ENCODE data around the gene TEAD1. TPM values are rescaled to one million over a fixed set of nuclear protein-coding genes. Genes with fewer than 3 reads are reported as not detected.

TEAD1 gene
- total and polyA plus RNA-seq, 3 experiments from 2014 or later = 0.59 to 0.89 TPM; not detected in 1

DNA sequence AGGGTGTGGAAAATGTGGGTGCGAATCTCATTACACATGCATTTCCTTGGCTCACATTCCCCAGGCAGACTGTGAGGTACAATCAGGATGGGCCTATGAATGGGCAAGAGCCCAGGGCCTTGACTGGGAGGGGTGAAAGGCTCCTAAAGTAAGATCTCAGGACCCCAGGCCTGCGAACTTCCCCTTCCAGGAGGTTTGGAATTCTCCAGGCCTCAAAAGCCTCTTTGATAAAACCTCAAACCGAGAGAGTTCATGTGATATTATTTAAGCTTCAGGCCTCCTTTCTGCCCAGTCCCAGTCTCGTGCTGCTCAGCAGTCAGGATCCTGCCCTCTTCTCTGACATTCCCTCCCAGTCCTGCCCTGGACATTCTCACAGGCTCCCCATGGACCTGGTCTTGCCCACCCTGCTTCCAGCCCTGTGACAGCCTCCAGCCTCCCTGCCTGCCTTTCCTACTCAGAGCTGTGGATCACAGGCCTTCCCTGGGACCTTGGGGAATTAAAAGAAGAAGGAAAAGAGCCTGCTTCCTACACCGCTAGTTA, 37.3 kb upstream of the TEAD1 start:
- Histone ChIP-seq H3K4me3 (ENCODE audit: low read length) (no peak overlapping the region), H3K36me3 (ENCODE audit: insufficient read depth, low read length) (no peaks in the 10 kb centered on the region), H3K4me1 (ENCODE audit: insufficient read depth, low read length) (no peaks in the 10 kb centered on the region), H3K27me3 (ENCODE audit: insufficient read depth, low read length, poor library complexity, severe bottlenecking) (no peaks in the 10 kb centered on the region), H3K27ac (ENCODE audit: low read depth, low read length) (no peak overlapping the region), H3K9me3 (ENCODE audit: low read length) (no peaks in the 10 kb centered on the region)
- peaks cover 0 to 4% (median 0%) of the 10 kb centered on the region in 3 donors for H3K4me1 Mint-ChIP-seq
- H3K36me3 Mint-ChIP-seq = no peaks in the 10 kb centered on the region
- H3K9me3 Mint-ChIP-seq = no peaks in the 10 kb centered on the region
- peaks cover 2% of the 10 kb centered on the region in 2 donors for H3K27me3 Mint-ChIP-seq
- H3K27ac Mint-ChIP-seq = no peak overlapping the region
- CTCF ChIA-PET = no interaction called here
- POLR2A ChIA-PET = no interaction called here
- no peak for DNase-seq
- H3K4me3 Mint-ChIP-seq = no peak overlapping the region

- Histone ChIP-seq H3K27me3 (ENCODE audit: insufficient read depth, low read length, poor library complexity, severe bottlenecking) (no peaks in the 10 kb centered on the region), H3K36me3 (ENCODE audit: insufficient read depth, low read length) (no peaks in the 10 kb centered on the region), H3K4me3 (ENCODE audit: low read length) (no peak overlapping the region), H3K4me1 (ENCODE audit: insufficient read depth, low read length) (no peaks in the 10 kb centered on the region), H3K27ac (ENCODE audit: low read depth, low read length) (no peak overlapping the region), H3K9me3 (ENCODE audit: low read length) (no peaks in the 10 kb centered on the region)
- ChIA-PET CTCF (no interaction called here), POLR2A (no interaction called here)
- Mint-ChIP-seq H3K4me1 (peaks cover 0 to 4% (median 0%) of the 10 kb centered on the region in 3 donors), H3K27me3 (peaks cover 3 to 8% of the 10 kb centered on the region in 2 donors), H3K9me3 (peaks cover 0 to 1% (median 0%) of the 10 kb centered on the region in 5 donors), H3K4me3 (no peak overlapping the region), H3K27ac (no peak overlapping the region), H3K36me3 (no peaks in the 10 kb centered on the region)
- DNase-seq = no peak
These were observed 34.8 kb upstream of the TEAD1 start for GRCh38 chr11:12639388-12639787.

GRCh38 chr11:12640355-12640754, 33.9 kb upstream of the TEAD1 start:
- ChIA-PET POLR2A (no interaction called here), CTCF (no interaction called here)
- peaks cover 0 to 2% (median 0%) of the 10 kb centered on the region in 3 donors for H3K36me3 Mint-ChIP-seq
- DNase-seq = no peak
- no peaks in the 10 kb centered on the region for H3K4me1 ChIP-seq (ENCODE audit: insufficient read depth, low read length)
- H3K36me3 ChIP-seq (ENCODE audit: insufficient read depth, low read length) = no peaks in the 10 kb centered on the region
- H3K9me3 Mint-ChIP-seq = peaks cover 0 to 1% (median 0%) of the 10 kb centered on the region in 5 donors
- no peaks in the 10 kb centered on the region for H3K9me3 ChIP-seq (ENCODE audit: low read length)
- no peak overlapping the region for H3K27ac ChIP-seq (ENCODE audit: low read depth, low read length)
- H3K27me3 ChIP-seq (ENCODE audit: insufficient read depth, low read length, poor library complexity, severe bottlenecking) = no peaks in the 10 kb centered on the region
- peaks cover 0 to 4% (median 0%) of the 10 kb centered on the region in 3 donors for H3K4me1 Mint-ChIP-seq
- H3K4me3 Mint-ChIP-seq = no peak overlapping the region
- H3K27me3 Mint-ChIP-seq = peaks cover 3 to 11% of the 10 kb centered on the region in 2 donors
- peak overlapping the region in 1 of 8 donors; percentile 58 for H3K27ac Mint-ChIP-seq
- H3K4me3 ChIP-seq (ENCODE audit: low read length) = no peak overlapping the region

GRCh38 chr11:12640926-12641849, 33.0 kb upstream of the TEAD1 start:
- no peaks in the 10 kb centered on the region for H3K4me1 ChIP-seq (ENCODE audit: insufficient read depth, low read length)
- Mint-ChIP-seq H3K9me3 (peaks cover 0 to 3% (median 0%) of the 10 kb centered on the region in 5 donors), H3K4me3 (no peak overlapping the region), H3K27me3 (peaks cover 3 to 11% of the 10 kb centered on the region in 2 donors), H3K4me1 (peaks cover 0 to 4% (median 0%) of the 10 kb centered on the region in 3 donors), H3K27ac (peak overlapping the region in 1 of 8 donors; percentile 24), H3K36me3 (peaks cover 0 to 2% (median 0%) of the 10 kb centered on the region in 3 donors)
- no peak overlapping the region for H3K27ac ChIP-seq (ENCODE audit: low read depth, low read length)
- H3K27me3 ChIP-seq (ENCODE audit: insufficient read depth, low read length, poor library complexity, severe bottlenecking) = no peaks in the 10 kb centered on the region
- no peak overlapping the region for H3K4me3 ChIP-seq (ENCODE audit: low read length)
- CTCF ChIA-PET = no interaction called here
- no peaks in the 10 kb centered on the region for H3K9me3 ChIP-seq (ENCODE audit: low read length)
- DNase-seq = no peak
- no peaks in the 10 kb centered on the region for H3K36me3 ChIP-seq (ENCODE audit: insufficient read depth, low read length)
- POLR2A ChIA-PET = no interaction called here

GRCh38 chr11:12642040-12642439, 32.2 kb upstream of the TEAD1 start:
- Mint-ChIP-seq H3K4me1 (peaks cover 0 to 4% (median 0%) of the 10 kb centered on the region in 3 donors), H3K9me3 (peaks cover 0 to 6% (median 0%) of the 10 kb centered on the region in 5 donors), H3K4me3 (no peak overlapping the region), H3K27me3 (peaks cover 3 to 11% of the 10 kb centered on the region in 2 donors), H3K36me3 (peaks cover 0 to 2% (median 0%) of the 10 kb centered on the region in 3 donors), H3K27ac (peak overlapping the region in 1 of 8 donors; percentile 58)
- Histone ChIP-seq H3K4me1 (ENCODE audit: insufficient read depth, low read length) (no peaks in the 10 kb centered on the region), H3K4me3 (ENCODE audit: low read length) (no peak overlapping the region), H3K27me3 (ENCODE audit: insufficient read depth, low read length, poor library complexity, severe bottlenecking) (no peaks in the 10 kb centered on the region), H3K36me3 (ENCODE audit: insufficient read depth, low read length) (no peaks in the 10 kb centered on the region), H3K27ac (ENCODE audit: low read depth, low read length) (no peak overlapping the region), H3K9me3 (ENCODE audit: low read length) (no peaks in the 10 kb centered on the region)
- no peak for DNase-seq
- ChIA-PET POLR2A (no interaction called here), CTCF (interaction anchor here (0.6 kb wide), 1 partner anchor 201 kb away, joined by 3 read pairs; no protein-coding TSS in a partner anchor)

DNA sequence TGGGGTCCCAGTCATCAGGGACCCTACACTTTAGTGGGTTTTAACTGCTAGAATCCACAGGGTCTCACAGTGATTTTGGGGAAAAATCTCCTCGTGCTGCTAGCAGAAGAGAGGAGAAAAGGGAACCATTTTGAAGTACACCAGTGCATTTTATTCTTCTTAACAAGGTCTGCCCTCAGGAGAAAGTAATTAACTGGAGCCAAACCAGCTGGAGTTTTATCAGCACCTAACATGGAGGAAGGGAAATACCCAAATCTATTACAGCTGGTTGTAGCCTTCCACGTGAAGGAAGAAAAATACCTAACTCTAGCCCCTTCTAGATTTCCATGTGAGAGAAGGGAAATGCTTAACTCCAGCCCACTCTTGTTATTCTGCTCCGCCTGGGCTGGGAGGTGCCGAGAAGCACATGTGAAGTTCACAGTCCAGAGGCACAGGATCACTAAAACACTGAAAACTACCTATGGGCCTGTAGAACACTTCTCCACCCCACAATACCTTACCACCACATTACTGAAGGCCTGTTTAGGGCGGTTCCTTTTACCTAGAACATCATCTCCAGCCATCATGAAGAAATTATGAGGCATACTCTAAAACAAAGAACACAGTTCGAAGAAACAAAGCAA, 31.3 kb upstream of the TEAD1 start:
- Histone ChIP-seq H3K27me3 (ENCODE audit: insufficient read depth, low read length, poor library complexity, severe bottlenecking) (no peaks in the 10 kb centered on the region), H3K4me3 (ENCODE audit: low read length) (no peak overlapping the region), H3K27ac (ENCODE audit: low read depth, low read length) (no peak overlapping the region), H3K4me1 (ENCODE audit: insufficient read depth, low read length) (no peaks in the 10 kb centered on the region), H3K36me3 (ENCODE audit: insufficient read depth, low read length) (no peaks in the 10 kb centered on the region), H3K9me3 (ENCODE audit: low read length) (no peaks in the 10 kb centered on the region)
- Mint-ChIP-seq H3K27me3 (peaks cover 3 to 11% of the 10 kb centered on the region in 2 donors), H3K36me3 (peaks cover 0 to 2% (median 0%) of the 10 kb centered on the region in 3 donors), H3K4me3 (no peak overlapping the region), H3K27ac (no peak overlapping the region), H3K4me1 (peaks cover 0 to 4% (median 0%) of the 10 kb centered on the region in 3 donors), H3K9me3 (peaks cover 0 to 6% (median 0%) of the 10 kb centered on the region in 5 donors)
- ChIA-PET CTCF (no interaction called here), POLR2A (no interaction called here)
- no peak for DNase-seq

- Mint-ChIP-seq H3K4me3 (no peak overlapping the region), H3K27me3 (peaks cover 4 to 11% of the 10 kb centered on the region in 2 donors), H3K4me1 (no peaks in the 10 kb centered on the region), H3K9me3 (peaks cover 0 to 6% (median 0%) of the 10 kb centered on the region in 5 donors), H3K27ac (no peak overlapping the region), H3K36me3 (peaks cover 0 to 2% (median 0%) of the 10 kb centered on the region in 3 donors)
- Histone ChIP-seq H3K27me3 (ENCODE audit: insufficient read depth, low read length, poor library complexity, severe bottlenecking) (no peaks in the 10 kb centered on the region), H3K27ac (ENCODE audit: low read depth, low read length) (no peak overlapping the region), H3K36me3 (ENCODE audit: insufficient read depth, low read length) (no peaks in the 10 kb centered on the region), H3K4me1 (ENCODE audit: insufficient read depth, low read length) (no peaks in the 10 kb centered on the region), H3K9me3 (ENCODE audit: low read length) (no peaks in the 10 kb centered on the region), H3K4me3 (ENCODE audit: low read length) (no peak overlapping the region)
- ChIA-PET CTCF (no interaction called here), POLR2A (no interaction called here)
- no peak for DNase-seq
These were observed 27.7 kb upstream of the TEAD1 start for GRCh38 chr11:12646478-12646877.

DNA sequence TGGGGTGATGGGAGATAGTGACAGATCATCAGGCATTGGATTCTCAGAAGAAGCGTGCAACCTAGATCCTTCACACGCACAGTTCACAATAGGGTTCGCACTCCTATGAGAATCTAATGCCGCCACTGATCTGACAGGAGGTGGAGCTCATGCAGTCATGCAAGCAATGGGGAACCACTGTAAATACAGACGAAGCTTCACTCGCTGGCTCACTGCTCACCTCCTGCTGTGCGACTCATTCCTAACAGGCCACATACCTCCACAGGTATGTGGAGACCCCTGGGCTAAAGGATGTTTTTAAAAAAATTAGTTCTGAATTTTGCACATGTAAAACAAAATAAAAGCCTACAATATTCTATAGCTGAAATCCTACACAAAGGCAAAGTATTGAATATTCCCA, 20.5 kb upstream of the TEAD1 start:
- H3K27ac Mint-ChIP-seq = no peak overlapping the region
- CTCF ChIA-PET = no interaction called here

More for the DNA sequence above, 20.5 kb upstream of the TEAD1 start:
- H3K4me3 ChIP-seq (ENCODE audit: low read length) = no peak overlapping the region
- Mint-ChIP-seq H3K4me1 (no peaks in the 10 kb centered on the region), H3K27me3 (peaks cover 5 to 12% of the 10 kb centered on the region in 2 donors), H3K4me3 (no peak overlapping the region), H3K9me3 (peaks cover 4 to 17% (median 10%) of the 10 kb centered on the region in 5 donors), H3K36me3 (no peaks in the 10 kb centered on the region)
- no peaks in the 10 kb centered on the region for H3K36me3 ChIP-seq (ENCODE audit: insufficient read depth, low read length)
- H3K27me3 ChIP-seq (ENCODE audit: insufficient read depth, low read length, poor library complexity, severe bottlenecking) = no peaks in the 10 kb centered on the region
- H3K9me3 ChIP-seq (ENCODE audit: low read length) = no peaks in the 10 kb centered on the region
- POLR2A ChIA-PET = no interaction called here
- no peak overlapping the region for H3K27ac ChIP-seq (ENCODE audit: low read depth, low read length)
- no peak for DNase-seq
- no peaks in the 10 kb centered on the region for H3K4me1 ChIP-seq (ENCODE audit: insufficient read depth, low read length)
